Natural killer cell (primary cell): ENCODE results near the gene TBX21. TPM values are rescaled to one million over a fixed set of nuclear protein-coding genes. Genes with fewer than 3 reads are reported as not detected.
"Not testable (repeated sequence)": the region's sequence is repeated elsewhere in the genome, so short reads cannot be mapped to it uniquely, and the experiment has no call there.

Experiments
- ATAC-seq, 3 donors: fragments of 150-1000 bp in 2 of 3; fragments of 200-7000 bp in 1 of 3; cut with Tn5 transposase; 1 replicate in 1 of 3; 2 replicates in 2 of 3; pipeline ENCODE4 v1.10.0; 2021; ENCODE audit warnings: mild to moderate bottlenecking in 2 of 3, moderate library complexity in 2 of 3
- DNase-seq, 2 donors: peaks; one replicate each; pipeline versions ENCODE4 v3.0.0 to v3.0.0-alpha.2; 2013 to 2021; ENCODE audit warnings: mixed read lengths in 1 of 2
- H3K27ac ChIP-seq: one replicate; pipeline ENCODE4 v1.5.1; 2013; ENCODE audit warnings: mild to moderate bottlenecking, low read length
- H3K27me3 ChIP-seq: one replicate; pipeline ENCODE4 v1.6.1; 2013; ENCODE audit warnings: low read length; ENCODE audit not compliant: control insufficient read depth, insufficient read depth
- H3K36me3 ChIP-seq: one replicate; pipeline ENCODE4 v1.6.1; 2013; ENCODE audit warnings: low read length; ENCODE audit not compliant: control insufficient read depth, insufficient read depth
- H3K4me1 ChIP-seq: one replicate; pipeline ENCODE4 v1.6.1; 2013; ENCODE audit warnings: low read length; ENCODE audit not compliant: control insufficient read depth, insufficient read depth
- H3K4me3 ChIP-seq: one replicate; pipeline ENCODE4 v1.5.1; 2013; ENCODE audit warnings: low read length
- H3K9me3 ChIP-seq: one replicate; pipeline ENCODE4 v1.6.1; 2013; ENCODE audit warnings: low read length; ENCODE audit not compliant: control insufficient read depth, insufficient read depth
- H3K27ac Mint-ChIP-seq, 2 donors: one replicate each; pipeline ENCODE4 v1.8.0; 2022; ENCODE audit warnings: mild to moderate bottlenecking in 2 of 2, mixed read lengths in 2 of 2, moderate library complexity in 1 of 2
- H3K27me3 Mint-ChIP-seq, 2 donors: one replicate each; pipeline ENCODE4 v1.8.0; 2022; ENCODE audit warnings: low read depth in 2 of 2, mixed read lengths in 2 of 2
- H3K36me3 Mint-ChIP-seq: one replicate; pipeline ENCODE4 v1.8.0; 2022; ENCODE audit warnings: mixed read lengths
- H3K4me1 Mint-ChIP-seq, 2 donors: one replicate each; pipeline ENCODE4 v1.8.0; 2022; ENCODE audit warnings: mixed read lengths in 2 of 2
- H3K4me3 Mint-ChIP-seq: one replicate; pipeline ENCODE4 v1.8.0; 2022; ENCODE audit warnings: mild to moderate bottlenecking, moderate library complexity, mixed read lengths
- H3K9me3 Mint-ChIP-seq, 2 donors: one replicate each; pipeline ENCODE4 v1.8.0; 2022; ENCODE audit warnings: mixed read lengths in 2 of 2
- CTCF ChIP-seq: fragments of 200-600 bp; IDR thresholded peaks from one replicate; pipeline ENCODE4 v1.8.0; 2022; ENCODE audit warnings: antibody characterized with exemption
- WGBS: methylation state at CpG from one replicate; pipeline ENCODE4 v1.1.7; 2013; ENCODE audit warnings: missing lambda C conversion rate; ENCODE audit not compliant: insufficient coverage; 5-methylcytosine and 5-hydroxymethylcytosine counted together
- intact Hi-C: fragments of 100-400 bp; cut with micrococcal nuclease; formaldehyde crosslinking; loops from one replicate; pipeline ENCODE4 v1.14.2; 2022
- total RNA-seq, 4 donors: library from RNA; stranded (reverse); fragments of 120-200 nt in 1 of 4; gene quantifications; one replicate each; pipeline versions ENCODE4 v1.2.3 to v1.2.4, GENCODE V29; 2013 to 2022

TBX21 gene
- total RNA-seq, 3 donors from 2014 or later (not counting 1 experiment from before 2014, with no cell fraction given) = 234 to 328 (median 257) TPM

DNA sequence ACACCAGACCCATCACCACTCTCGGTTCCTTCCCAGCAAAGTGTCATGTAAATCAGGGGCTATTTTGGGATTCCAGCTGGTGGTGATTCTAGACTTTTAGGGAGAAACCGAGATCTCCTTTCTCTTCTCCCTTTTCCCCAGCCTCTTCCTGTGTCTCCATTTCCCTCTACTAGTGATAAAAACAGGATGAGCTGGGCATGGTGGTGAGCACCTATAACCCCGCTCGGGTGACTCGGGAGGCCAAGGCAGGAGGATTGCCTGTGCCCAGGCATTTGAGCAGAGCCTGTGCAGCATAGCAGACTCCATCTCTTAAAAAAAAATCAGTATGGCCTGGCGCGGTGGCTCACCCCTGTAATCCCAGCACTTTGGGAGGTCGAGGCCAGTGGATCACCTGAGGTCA, 6.1 kb downstream of the TBX21 start:
- Mint-ChIP-seq H3K9me3 (no peaks in the 10 kb centered on the region), H3K4me1 (peaks cover 69 to 74% of the 10 kb centered on the region in 2 donors), H3K27ac (peak overlapping the region; percentile 85 to 94), H3K4me3 (peak overlapping the region; percentile 99), H3K27me3 (no peaks in the 10 kb centered on the region), H3K36me3 (peaks cover 17% of the 10 kb centered on the region)
- Histone ChIP-seq H3K4me3 (peak overlapping the region; percentile 1), H3K36me3 (peaks cover 35% of the 10 kb centered on the region), H3K27ac (peak overlapping the region; percentile 26), H3K27me3 (no peaks in the 10 kb centered on the region), H3K4me1 (peaks cover 86% of the 10 kb centered on the region), H3K9me3 (no peaks in the 10 kb centered on the region)
- ATAC-seq (no peak), DNase-seq (no peak)
- whole genome bisulfite sequencing = 60% methylated on average over 7 of the region's 8 CpGs
- intact Hi-C loops = loop anchor here (10.0 kb wide), 1 partner anchor 86 kb away; the partner anchor contains the start of gene OSBPL7
- TF ChIP-seq CTCF = no peak

- intact Hi-C loops = loop anchor here (10.0 kb wide), 2 partner anchors 85 to 985 kb away; partner anchors contain the start of genes HOXB13, OSBPL7, PRAC1 and PRAC2
- not testable (repeated sequence) for H3K27me3 Mint-ChIP-seq, DNase-seq, H3K4me3 ChIP-seq, H3K9me3 ChIP-seq, ATAC-seq, H3K9me3 Mint-ChIP-seq, H3K27me3 ChIP-seq
- H3K36me3 Mint-ChIP-seq = peaks cover 10% of the 10 kb centered on the region
- H3K36me3 ChIP-seq = peaks cover 42% of the 10 kb centered on the region
- 73% methylated on average over 8 of the region's 12 CpGs for WGBS
- H3K27ac ChIP-seq = peak overlapping the region; percentile 75
- H3K4me1 ChIP-seq = peaks cover 93% of the 10 kb centered on the region
- H3K27ac Mint-ChIP-seq = peak overlapping the region; percentile 85 to 94
- H3K4me1 Mint-ChIP-seq = peaks cover 77 to 82% of the 10 kb centered on the region in 2 donors
- H3K4me3 Mint-ChIP-seq = peak overlapping the region; percentile 99
These were observed 6.9 kb downstream of the TBX21 start for GRCh38 chr17:47739945-47740344.

GRCh38 chr17:47741109-47741792, 8.2 kb downstream of the TBX21 start:
- peak overlapping the region; percentile 22 for H3K4me3 ChIP-seq
- ATAC-seq (peak; percentile 37 to 66 (median 51)), DNase-seq (peak; percentile 66)
- H3K9me3 Mint-ChIP-seq = no peaks in the 10 kb centered on the region
- peaks cover 46% of the 10 kb centered on the region for H3K36me3 ChIP-seq
- TF ChIP-seq CTCF = no peak
- intact Hi-C loops = loop anchor here (1.0 to 10.0 kb wide), 3 partner anchors 8 to 984 kb away; partner anchors contain the start of genes HOXB13, PRAC1, PRAC2 and TBX21
- H3K36me3 Mint-ChIP-seq = peaks cover 6% of the 10 kb centered on the region
- WGBS = 26% methylated on average over 11 of the region's 11 CpGs
- no peaks in the 10 kb centered on the region for H3K9me3 ChIP-seq
- no peaks in the 10 kb centered on the region for H3K27me3 Mint-ChIP-seq
- H3K4me3 Mint-ChIP-seq = peak overlapping the region; percentile 99
- H3K4me1 ChIP-seq = peaks cover 96% of the 10 kb centered on the region
- H3K27ac ChIP-seq = peak overlapping the region; percentile 75
- no peaks in the 10 kb centered on the region for H3K27me3 ChIP-seq
- peak overlapping the region; percentile 85 to 94 for H3K27ac Mint-ChIP-seq
- H3K4me1 Mint-ChIP-seq = peaks cover 80 to 85% of the 10 kb centered on the region in 2 donors

DNA sequence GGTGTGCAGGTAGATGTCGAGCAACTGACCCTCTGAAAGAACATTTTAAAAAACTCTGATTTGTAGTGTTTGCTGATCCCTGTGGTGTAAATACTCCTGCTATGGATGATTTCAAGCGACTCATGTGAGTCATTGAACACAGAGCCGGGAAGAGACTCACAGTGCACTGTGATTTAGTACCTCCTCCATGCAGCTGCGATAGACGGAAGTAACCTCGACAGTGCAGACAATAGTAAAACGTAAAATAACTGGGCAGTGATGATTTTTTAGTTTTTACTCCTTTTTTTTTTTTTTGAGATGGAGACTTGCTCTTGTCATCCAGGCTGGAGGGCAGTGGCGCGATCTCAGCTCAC, 8.7 kb downstream of the TBX21 start:
- no peak for TF ChIP-seq CTCF
- no peaks in the 10 kb centered on the region for H3K9me3 Mint-ChIP-seq
- H3K36me3 ChIP-seq = peaks cover 48% of the 10 kb centered on the region
- H3K27me3 Mint-ChIP-seq = no peaks in the 10 kb centered on the region
- peak overlapping the region; percentile 22 for H3K4me3 ChIP-seq
- H3K4me1 ChIP-seq = peaks cover 92% of the 10 kb centered on the region
- peaks cover under 1% of the 10 kb centered on the region for H3K36me3 Mint-ChIP-seq
- ATAC-seq = peak; percentile 26 to 48 (median 45)
- H3K27me3 ChIP-seq = no peaks in the 10 kb centered on the region
- peak in 1 of 2 donors; percentile 54 for DNase-seq
- intact Hi-C loops = loop anchor here (1.0 to 10.0 kb wide), 4 partner anchors 8 to 983 kb away; partner anchors contain the start of genes HOXB13, PRAC1, PRAC2 and TBX21
- peak overlapping the region; percentile 85 to 94 for H3K27ac Mint-ChIP-seq
- peak overlapping the region; percentile 75 for H3K27ac ChIP-seq
- H3K4me1 Mint-ChIP-seq = peaks cover 76 to 81% of the 10 kb centered on the region in 2 donors
- 33% methylated on average over 7 of the region's 9 CpGs for WGBS
- H3K4me3 Mint-ChIP-seq = peak overlapping the region; percentile 99
- H3K9me3 ChIP-seq = no peaks in the 10 kb centered on the region
